Transverse colon (tissue), 4 donors: ENCODE results near the gene ZNF865. TPM values are rescaled to one million over a fixed set of nuclear protein-coding genes. Genes with fewer than 3 reads are reported as not detected.

ENCODE experiments used
- DNase-seq: peaks from one replicate; pipeline ENCODE4 v3.0.0-alpha.2; 2019
- H3K27ac ChIP-seq, 4 donors: fragments of 200-600 bp; sonication (generic); 2 replicates each; pipeline ENCODE4 v1.5.1; 2016 to 2018; ENCODE audit warnings: inconsistent platforms in 4 of 4
- H3K27me3 ChIP-seq: fragments of 200-600 bp; sonication (generic); 2 replicates; pipeline ENCODE4 v1.5.1; 2017; ENCODE audit warnings: inconsistent platforms
- H3K36me3 ChIP-seq, 4 donors: fragments of 200-600 bp; sonication (generic); 2 replicates each; pipeline ENCODE4 v1.5.1; 2017 to 2019; ENCODE audit warnings: inconsistent platforms in 4 of 4
- H3K4me1 ChIP-seq, 4 donors: fragments of 200-600 bp; sonication (generic); 2 replicates each; pipeline ENCODE4 v1.5.1; 2017 to 2020; ENCODE audit warnings: inconsistent platforms in 4 of 4
- H3K4me3 ChIP-seq, 4 donors: fragments of 200-600 bp; sonication (generic); 1 replicate in 1 of 4; 2 replicates in 3 of 4; pipeline versions ENCODE4 v1.5.1 to v1.6.1; 2017 to 2019; ENCODE audit warnings: inconsistent platforms in 4 of 4
- H3K9me3 ChIP-seq, 2 donors: fragments of 200-600 bp; sonication (generic); 2 replicates each; pipeline ENCODE4 v1.5.1; 2017 to 2019; ENCODE audit warnings: inconsistent platforms in 2 of 2
- EP300 ChIP-seq: sonication (generic); formaldehyde crosslinking; IDR thresholded peaks from one replicate; pipeline ENCODE4 v1.6.1; 2017; ENCODE audit warnings: antibody characterized with exemption, low read depth
- POLR2A ChIP-seq: fragments of 450-650 bp; IDR thresholded peaks from one replicate; pipeline ENCODE4 v1.6.1; 2016; ENCODE audit warnings: antibody characterized with exemption, mild to moderate bottlenecking, moderate library complexity
- POLR2AphosphoS5 ChIP-seq, 3 donors: sonication (generic); formaldehyde crosslinking; IDR thresholded peaks; one replicate each; pipeline ENCODE4 v1.6.1; 2016; ENCODE audit warnings: antibody characterized with exemption in 3 of 3
- WGBS, 2 donors: methylation state at CpG; one replicate each; pipeline ENCODE4 v1.1.5; 2018; ENCODE audit warnings: low coverage in 1 of 2; 5-methylcytosine and 5-hydroxymethylcytosine counted together
- in situ Hi-C, 4 donors: fragments of 200-750 bp; cut with MboI; loops; one replicate each; pipeline versions ENCODE4 v1.15.0 to v1.15.1; 2017; ENCODE audit warnings: low sequenced_read_pairs in 3 of 4, low pct_ligation_motif_present in 1 of 4, low pct_unique_long_range_greater_than_20kb in 1 of 4
- intact Hi-C: fragments of 100-400 bp; cut with DNase I; formaldehyde crosslinking; loops from one replicate; pipeline ENCODE4 v1.15.1; 2023; ENCODE audit warnings: low total_unique reads
- total RNA-seq, 4 donors: library from RNA; depleted of rRNA; stranded (reverse); fragments of >200 nt; gene quantifications; one replicate each; pipeline ENCODE4 v1.1.0, GENCODE V29; 2016
- TF ChIP-seq, protein P1 (sequence below), 5 experiments: fragments of 200-600 bp in 3 of 5; fragments of 450-650 bp in 2 of 5; sonication (generic) in 3 of 5; IDR thresholded peaks; 1 replicate in 2 of 5; 2 replicates in 3 of 5; pipeline ENCODE4 v1.5.1; 2016 to 2017; ENCODE audit warnings: antibody characterized with exemption in 5 of 5, inconsistent platforms in 3 of 5, mild to moderate bottlenecking in 2 of 5, moderate library complexity in 1 of 5

The ZNF865 gene
- total RNA-seq, 4 donors from 2014 or later: 8.3 to 50.1 (median 13.4) TPM

DNA sequence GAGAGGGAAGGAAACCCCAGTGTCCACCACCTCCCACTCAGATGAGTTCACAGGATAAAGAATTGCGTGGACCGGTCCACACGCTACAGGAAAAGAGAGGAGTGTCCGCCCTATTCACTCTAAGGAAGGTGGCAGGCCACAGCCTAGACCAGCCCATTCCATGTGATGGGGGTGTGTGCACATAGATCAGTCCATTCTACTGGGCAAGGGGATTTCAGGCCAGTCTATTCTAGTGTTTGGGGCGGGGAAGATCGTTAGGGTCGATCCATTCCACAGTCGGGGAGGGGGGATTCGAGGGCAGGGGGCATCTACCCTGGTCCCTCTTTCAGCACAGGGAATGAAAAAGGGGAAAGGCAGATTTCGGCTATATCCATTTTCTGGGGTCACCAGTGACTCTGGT lies 13.9 kb upstream of the ZNF865 start:
- Histone ChIP-seq H3K4me3 (no peak overlapping the region), H3K27ac (no peak overlapping the region), H3K9me3 (no peaks in the 10 kb centered on the region), H3K4me1 (peaks cover 3 to 13% (median 11%) of the 10 kb centered on the region in 4 donors), H3K36me3 (peaks cover 0 to 7% (median 0%) of the 10 kb centered on the region in 4 donors), H3K27me3 (no peaks in the 10 kb centered on the region)
- intact Hi-C loops: no loop called here
- TF ChIP-seq POLR2AphosphoS5 (IDR thresholded peaks at IDR 0.05) (no peak), EP300 (no peak), POLR2A (no peak)
- TF ChIP-seq, protein P1, sequence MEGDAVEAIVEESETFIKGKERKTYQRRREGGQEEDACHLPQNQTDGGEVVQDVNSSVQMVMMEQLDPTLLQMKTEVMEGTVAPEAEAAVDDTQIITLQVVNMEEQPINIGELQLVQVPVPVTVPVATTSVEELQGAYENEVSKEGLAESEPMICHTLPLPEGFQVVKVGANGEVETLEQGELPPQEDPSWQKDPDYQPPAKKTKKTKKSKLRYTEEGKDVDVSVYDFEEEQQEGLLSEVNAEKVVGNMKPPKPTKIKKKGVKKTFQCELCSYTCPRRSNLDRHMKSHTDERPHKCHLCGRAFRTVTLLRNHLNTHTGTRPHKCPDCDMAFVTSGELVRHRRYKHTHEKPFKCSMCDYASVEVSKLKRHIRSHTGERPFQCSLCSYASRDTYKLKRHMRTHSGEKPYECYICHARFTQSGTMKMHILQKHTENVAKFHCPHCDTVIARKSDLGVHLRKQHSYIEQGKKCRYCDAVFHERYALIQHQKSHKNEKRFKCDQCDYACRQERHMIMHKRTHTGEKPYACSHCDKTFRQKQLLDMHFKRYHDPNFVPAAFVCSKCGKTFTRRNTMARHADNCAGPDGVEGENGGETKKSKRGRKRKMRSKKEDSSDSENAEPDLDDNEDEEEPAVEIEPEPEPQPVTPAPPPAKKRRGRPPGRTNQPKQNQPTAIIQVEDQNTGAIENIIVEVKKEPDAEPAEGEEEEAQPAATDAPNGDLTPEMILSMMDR (IDR thresholded peaks at IDR 0.05): no peak
- in situ Hi-C loops: no loop called here
- DNase-seq: no peak
- WGBS, 2 donors: 85% methylated on average over 10 of the region's 10 CpGs; no CpG with 5 or more reads in 1 of the 2 donors

DNA sequence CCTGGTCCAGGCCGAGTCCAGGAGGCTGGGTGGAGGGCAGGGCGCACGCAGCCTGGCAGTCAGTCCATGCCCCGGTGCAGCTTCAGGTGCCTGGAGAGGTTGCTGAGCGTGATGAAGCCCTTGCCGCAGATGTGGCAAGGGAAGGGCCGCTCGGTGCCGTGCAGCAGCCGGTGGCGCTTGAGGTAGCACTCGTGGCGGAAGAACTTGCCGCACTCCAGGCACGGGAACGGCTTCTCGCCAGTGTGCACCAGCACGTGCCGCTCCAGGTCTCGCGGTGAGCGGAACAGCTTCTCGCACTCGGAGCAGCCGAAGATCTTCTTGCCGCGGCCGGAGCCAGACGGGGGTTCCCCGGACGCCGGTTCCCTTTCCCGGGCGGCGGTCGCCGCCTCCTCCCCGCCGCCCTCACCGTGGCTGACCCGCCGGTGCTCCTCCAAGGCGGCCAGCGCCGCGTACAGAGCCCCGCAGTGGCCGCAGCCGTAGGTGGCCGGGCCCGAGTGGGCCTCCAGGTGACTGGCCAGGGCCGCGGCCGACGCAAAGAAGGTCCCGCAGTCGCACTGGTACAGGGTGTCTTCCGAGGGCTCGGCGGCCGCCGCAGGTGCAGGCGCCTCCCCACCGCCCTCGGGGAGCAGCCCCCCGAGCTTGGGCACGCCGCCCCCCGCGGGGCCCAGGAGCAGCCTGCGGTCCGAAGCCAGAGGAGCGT lies 12.9 kb upstream of the ZNF865 start:
- in situ Hi-C loops: no loop called here

DNA sequence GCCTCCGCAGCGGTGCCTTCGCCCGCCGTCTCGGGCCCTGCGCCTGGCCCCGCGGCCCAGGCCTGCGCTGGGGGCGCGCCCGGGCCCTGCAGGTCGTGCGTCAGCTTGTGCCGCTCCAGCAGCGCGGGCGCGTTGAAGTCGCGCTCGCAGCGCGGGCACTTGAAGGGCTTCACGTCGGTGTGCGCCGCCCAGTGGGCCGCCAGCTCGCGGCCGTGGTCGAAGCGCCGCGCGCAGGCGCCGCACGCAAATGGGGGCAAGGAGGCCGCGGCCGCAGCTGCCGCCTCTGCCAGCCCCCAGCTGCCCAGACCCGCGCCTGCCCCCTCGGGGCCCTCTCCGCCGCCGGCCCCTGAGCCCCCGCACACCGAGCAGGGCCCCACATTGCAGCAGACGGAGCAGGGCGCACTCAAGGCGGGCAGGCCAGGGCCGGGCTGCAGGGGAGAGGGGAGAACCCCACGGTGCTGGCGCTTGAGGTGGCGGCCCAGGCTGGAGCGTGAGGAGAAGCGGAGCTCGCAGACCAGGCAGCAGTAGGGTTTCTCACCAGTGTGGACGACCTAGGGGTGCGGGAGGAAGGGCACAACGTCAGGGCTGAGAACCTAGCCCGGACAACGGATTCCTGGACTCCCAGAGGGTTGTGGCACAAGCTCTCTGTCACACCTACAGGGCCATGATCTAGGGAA lies 12.2 kb upstream of the ZNF865 start:
- intact Hi-C loops: no loop called here
- in situ Hi-C loops: no loop called here
- WGBS, 2 donors: 92 to 94% methylated on average over 12 to 68 of the region's 68 CpGs

More for the DNA sequence above, 12.9 kb upstream of the ZNF865 start:
- TF ChIP-seq, protein P1 (IDR thresholded peaks at IDR 0.05): no peak
- TF ChIP-seq POLR2A (no peak), EP300 (no peak), POLR2AphosphoS5 (IDR thresholded peaks at IDR 0.05) (no peak)
- Histone ChIP-seq H3K4me1 (peaks cover 0 to 4% (median 2%) of the 10 kb centered on the region in 4 donors), H3K9me3 (no peaks in the 10 kb centered on the region), H3K27me3 (no peaks in the 10 kb centered on the region), H3K4me3 (no peak overlapping the region), H3K27ac (no peak overlapping the region), H3K36me3 (peaks cover 0 to 7% (median 0%) of the 10 kb centered on the region in 4 donors)
- WGBS, 2 donors: 60 to 96% methylated on average over 1 to 65 of the region's 73 CpGs
- DNase-seq: no peak
- intact Hi-C loops: no loop called here

More for the DNA sequence above, 12.2 kb upstream of the ZNF865 start:
- Histone ChIP-seq H3K4me1 (no peaks in the 10 kb centered on the region), H3K9me3 (no peaks in the 10 kb centered on the region), H3K36me3 (peaks cover 0 to 7% (median 0%) of the 10 kb centered on the region in 4 donors), H3K27me3 (no peaks in the 10 kb centered on the region), H3K4me3 (no peak overlapping the region), H3K27ac (no peak overlapping the region)
- no peak for DNase-seq
- TF ChIP-seq EP300 (no peak), POLR2AphosphoS5 (IDR thresholded peaks at IDR 0.05) (no peak), POLR2A (no peak)
- TF ChIP-seq, protein P1 (IDR thresholded peaks at IDR 0.05): no peak
